ENCODE measurements around the gene RALGPS1.

The RALGPS1 gene

GRCh38 chr9:127128341-127129072 lies 213.9 kb downstream of the RALGPS1 start:
- no peak for DNase-seq

DNA sequence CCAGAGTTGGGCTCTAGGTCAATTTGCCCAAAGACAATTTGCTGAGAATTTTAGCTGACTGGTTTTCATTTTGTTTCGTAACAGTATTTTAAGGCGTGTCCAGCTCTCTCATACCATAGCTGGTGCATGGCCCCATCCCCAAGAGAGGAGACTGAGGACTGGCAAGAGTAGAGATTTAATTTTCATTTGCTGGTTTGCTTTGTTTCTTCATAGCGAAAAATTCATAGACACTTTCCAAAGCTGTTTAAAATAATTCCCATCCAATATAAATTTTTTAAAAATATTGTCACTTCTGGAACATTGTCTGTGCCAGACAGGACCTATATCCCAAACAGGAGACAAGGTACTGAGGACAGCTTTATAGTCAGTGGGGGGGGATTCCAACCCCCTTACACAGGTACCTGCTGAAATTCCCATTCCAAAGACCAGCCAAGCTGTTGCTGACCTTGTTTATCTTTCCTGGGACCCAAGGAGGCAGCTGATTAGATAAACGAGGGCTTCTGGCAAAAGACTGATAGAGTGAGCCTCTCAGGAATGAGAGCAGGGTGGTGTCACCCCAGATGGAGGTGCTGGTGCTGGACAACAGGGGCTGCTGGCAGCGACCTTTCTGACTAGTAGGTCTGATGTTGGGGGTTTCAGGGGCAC lies 214.6 kb downstream of the RALGPS1 start:
- DNase-seq: no peak

DNA sequence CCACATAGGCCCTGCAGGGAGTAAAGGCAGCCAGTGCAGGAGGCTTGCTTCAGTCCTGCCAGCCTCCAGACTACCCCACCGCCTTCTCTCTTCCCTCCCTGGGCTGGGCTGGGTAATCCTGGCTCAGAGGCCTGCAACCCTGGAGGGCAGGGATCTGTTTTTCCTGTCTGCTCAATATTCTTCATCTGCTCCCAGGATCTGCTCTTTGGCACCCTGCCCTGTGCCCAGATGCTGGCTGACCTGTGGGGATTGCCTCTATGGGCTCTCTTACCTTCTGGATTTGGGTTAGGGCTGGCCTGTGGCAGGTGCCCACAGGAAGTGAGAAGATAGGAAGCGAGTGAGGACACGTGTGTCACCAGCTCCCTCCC lies 215.1 kb downstream of the RALGPS1 start:
- DNase-seq: no peak

DNA sequence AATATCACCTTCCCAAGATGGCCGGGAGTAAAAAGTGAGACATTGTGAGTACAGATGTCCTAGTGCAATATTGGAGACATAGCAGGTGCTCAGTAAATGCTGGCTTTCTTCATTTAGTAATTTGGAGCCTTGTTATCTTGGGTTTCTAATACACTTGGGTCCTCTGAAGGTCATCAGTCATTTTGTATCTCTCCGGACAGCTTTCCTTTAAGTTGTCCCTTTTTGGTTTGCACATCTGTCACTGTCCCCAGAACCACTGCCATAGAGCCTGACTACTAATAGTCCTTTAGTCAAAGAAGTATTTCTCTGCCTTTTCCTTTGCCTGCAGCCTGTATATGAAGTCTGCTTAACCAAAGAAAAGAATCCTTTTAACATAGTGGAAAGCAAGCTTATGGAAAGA lies 215.7 kb downstream of the RALGPS1 start:
- DNase-seq: no peak

DNA sequence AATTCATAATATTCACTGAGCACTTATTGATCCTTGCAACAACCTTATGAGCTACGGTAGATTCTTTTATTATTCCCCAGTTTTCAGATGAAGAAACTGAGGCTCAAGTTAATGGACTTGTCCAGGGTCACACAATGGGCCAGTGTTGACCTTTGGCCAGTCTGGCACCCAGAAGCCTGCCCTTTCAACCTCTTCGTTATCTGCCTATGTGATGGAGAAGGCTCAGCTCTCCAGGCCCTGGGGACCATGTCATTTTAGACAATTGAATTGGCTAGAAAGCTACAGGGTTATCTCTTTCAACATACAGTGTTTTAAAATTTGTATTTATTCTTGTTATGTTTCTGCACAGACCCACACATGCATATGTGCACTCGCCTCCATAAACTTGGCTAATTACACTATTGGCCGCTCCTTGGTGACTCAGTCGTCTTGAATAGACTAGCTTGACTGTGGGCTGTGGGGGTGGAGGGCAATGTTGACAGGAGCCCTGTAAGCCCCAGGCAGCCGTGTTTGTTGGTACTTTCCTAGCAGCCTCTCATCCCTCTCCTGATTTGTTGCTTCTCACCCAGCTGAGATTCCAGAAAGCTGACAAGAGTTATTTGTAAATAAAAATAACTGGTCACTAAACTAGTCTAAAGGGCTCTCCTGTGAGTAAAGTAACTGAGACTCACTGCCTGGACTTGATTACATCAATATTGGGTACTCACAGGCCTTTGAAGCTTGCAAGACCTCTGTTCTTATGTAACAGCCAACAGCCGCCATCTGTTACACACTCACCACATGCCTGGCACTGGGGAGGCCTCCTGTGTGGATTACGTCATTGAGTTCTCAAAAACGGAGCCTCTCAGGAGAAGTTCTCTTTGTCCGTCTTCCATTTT lies 216.3 kb downstream of the RALGPS1 start:
- DNase-seq: no peak

- DNase-seq: no peak
These were observed 217.3 kb downstream of the RALGPS1 start for GRCh38 chr9:127131871-127132270.

DNA sequence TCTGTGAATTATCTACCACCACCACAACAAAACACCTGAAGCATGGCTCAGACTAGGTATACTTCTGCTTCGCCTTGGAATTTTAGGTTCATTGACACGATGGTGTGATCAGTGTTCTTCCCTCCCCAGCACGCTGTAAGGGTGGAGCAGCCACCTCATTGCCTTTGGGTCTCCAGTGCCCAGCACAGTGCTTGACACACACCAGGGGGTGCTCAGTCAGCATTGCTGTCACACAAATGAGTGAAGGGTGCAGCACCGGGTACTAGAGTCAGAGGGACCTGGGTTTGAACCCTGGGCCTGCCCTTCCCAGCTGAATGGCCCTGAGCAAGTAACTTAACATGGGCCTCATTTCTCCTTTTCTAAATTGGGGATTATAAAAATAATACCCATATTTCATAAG lies 217.8 kb downstream of the RALGPS1 start:
- DNase-seq: no peak

DNA sequence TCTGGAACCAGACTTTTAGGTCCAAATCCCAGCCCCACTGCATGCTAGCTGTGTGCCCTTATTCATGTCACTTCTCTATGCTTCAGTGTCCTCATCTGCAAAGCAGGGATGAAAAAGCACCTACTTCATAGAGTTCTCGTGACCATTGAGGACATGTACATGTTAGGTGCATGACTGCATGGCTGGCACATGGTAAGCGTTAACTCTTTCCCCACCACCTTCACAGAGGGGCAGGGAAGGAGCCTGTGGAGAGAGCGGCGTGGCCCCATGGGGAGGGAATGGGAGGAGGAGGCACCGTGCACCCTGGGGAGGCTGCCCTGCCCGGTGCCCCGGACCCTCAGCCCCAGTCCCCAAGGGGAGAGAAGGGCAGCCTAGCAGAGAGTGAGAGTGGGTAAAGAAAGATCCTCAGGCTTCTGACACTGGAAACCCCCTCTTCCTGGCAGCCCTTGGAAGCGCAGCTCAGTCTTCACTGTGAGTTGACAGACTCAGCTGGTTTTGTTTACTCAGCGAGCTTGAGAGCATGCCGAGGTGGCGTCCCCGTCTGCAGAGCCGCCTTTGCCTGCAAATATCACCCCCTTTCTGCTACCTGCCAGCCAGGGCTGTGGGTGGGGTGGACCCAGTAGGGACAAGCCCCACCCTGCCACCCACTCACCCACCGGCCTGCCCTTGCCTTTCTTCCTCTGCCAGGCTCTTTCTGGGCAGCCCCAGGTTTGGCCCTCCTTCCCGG lies 218.5 kb downstream of the RALGPS1 start:
- DNase-seq: no peak

GRCh38 chr9:127133739-127134167 lies 219.2 kb downstream of the RALGPS1 start:
- DNase-seq: no peak

DNA sequence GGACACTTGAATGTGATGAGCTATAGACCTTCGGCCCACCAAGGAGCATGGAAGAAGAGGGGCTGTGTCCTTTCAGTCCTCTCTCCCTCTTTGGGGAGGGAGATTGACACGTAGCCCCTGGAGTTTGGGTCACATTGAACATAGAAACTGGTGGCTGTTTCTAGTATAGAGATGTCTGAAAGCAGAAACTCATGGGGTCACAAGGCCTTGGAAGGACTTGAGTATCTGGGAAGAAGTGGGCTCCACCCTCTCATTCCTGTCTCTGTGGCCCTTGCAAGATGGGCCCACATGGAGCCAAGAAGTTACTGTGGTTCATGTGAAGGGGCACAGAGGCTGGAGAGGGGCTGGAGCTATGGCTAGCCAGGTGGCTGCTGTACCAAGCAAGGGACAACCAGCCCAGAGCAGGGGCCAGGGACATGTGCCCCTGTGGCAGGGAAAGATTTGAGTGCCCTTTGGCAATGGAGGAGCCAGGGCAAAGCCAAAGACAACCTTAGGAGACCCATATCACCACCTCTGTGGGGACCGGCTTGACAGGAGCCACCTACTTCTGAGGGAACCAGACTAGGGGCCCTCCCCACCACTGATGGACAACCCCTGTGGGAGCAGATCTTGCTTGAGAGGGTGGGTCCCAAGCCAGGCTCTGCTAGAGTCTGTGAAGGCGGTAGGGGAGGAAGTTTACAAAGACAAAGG lies 220.6 kb downstream of the RALGPS1 start:
- DNase-seq: no peak

DNA sequence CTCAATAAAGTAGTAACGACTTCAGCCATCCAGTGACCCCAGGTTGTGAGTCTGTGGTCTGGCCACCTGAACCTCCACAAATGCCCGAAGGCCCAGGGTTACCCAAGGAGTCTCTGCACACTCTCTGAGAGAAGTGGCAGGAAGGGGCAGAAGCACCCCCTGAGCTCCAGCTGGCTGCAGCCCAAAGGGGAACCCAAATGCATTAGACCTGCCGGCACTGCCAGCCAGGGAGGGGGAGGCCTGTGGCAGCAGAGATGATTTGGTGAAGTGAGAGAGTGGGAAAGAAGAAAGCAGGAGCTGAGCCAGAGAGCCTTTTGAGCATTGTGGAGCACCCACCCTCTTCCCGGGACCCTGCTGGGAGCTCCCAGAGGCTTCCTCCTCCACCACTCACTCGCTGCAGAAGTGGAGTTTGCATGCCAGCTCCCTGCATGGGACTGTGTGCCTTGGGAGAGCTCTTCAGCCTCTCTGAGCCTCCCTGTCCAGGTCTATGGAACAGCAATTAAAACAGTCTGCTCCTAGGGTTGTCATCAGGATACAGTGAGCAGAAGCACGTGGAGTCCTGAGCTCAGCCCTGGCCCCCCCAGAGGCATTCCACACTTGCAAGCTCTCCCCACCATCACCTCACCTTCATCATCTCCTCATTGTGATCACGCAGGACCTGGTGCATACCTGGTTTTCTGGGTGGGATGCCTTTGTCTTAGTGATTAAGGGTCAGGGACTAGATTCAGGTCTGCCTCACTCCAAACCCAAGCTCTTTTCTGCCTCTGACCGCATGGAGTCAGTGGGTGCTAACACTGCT lies 221.7 kb downstream of the RALGPS1 start:
- no peak for DNase-seq

DNA sequence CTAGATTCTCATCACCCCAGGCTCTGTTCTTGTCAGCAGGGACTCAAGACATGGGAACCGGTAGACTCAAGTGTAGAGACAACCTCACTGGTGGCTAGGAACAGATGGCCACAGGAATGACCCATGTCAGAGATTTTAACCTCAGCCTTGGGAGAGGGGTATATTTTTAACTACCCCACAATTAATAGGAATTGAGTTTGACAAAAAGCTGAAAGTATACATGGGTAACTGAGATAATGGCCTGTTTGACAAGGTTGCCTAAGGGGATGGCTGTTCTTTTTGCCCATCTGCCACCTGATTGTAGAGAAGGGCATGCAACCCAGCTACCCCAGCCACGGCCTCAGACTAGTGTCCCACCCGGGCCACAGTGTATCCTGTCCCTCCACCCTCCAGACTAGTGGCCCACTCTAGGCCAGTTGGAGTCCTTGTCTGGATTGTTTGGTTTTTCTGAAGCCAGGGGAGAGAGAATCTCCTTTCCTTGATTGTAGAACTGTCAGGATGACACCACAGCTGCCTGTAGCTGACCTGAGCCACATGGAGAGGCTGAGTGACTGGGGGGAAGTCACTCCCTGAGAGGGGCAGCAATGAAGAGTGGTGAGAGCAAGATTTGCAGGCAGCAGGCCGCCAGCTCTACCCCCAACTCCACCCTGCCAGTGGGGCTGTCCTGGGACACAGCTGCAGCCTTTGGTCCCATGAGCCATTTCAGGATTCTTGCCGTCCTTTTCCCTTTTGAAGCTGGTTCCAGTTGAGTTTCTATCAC lies 222.5 kb downstream of the RALGPS1 start:
- no peak for DNase-seq

- DNase-seq: no peak
These were observed 223.2 kb downstream of the RALGPS1 start for GRCh38 chr9:127137640-127138360.

DNA sequence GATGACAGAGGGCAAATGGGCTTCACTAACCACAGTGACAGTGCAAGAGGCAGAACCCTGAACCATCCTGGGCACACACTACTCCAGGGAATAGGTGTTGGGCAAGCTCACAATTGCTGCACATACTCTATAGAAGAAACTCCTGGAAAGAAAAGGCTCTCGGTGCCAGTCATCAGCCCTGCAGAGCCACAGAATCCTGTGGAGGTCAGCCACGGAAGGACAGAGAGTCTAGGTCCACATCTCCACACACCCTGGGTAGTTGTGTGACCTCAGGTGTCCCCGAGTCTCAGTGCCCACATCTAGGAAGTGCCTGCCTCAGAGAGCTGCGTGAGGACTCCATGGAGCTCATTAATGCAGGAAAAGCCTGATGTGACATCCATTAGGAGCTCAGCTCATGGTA lies 223.9 kb downstream of the RALGPS1 start:
- no peak for DNase-seq

- DNase-seq: no peak
These were observed 224.6 kb downstream of the RALGPS1 start for GRCh38 chr9:127139071-127139731.

- DNase-seq: no peak
These were observed 225.2 kb downstream of the RALGPS1 start for GRCh38 chr9:127139775-127140174.

GRCh38 chr9:127140181-127140580 lies 225.6 kb downstream of the RALGPS1 start:
- no peak for DNase-seq

GRCh38 chr9:127140842-127141675 lies 226.5 kb downstream of the RALGPS1 start:
- DNase-seq: no peak

- DNase-seq: no peak
These were observed 227.7 kb downstream of the RALGPS1 start for GRCh38 chr9:127142291-127142690.
